HUES64 (cell line): Measurements from ENCODE around the gene HIP1.
A peak's percentile ranks its signal among the peaks of the same experiment; 100 is the strongest.
"Not testable (repeated sequence)": the region's sequence is repeated elsewhere in the genome, so short reads cannot be mapped to it uniquely, and the experiment has no call there.

Experiments
- H3K27ac ChIP-seq: 2 replicates; pipeline ENCODE4 v1.7.0; 2013; ENCODE audit warnings: low read depth, low read length, inconsistent platforms
- H3K27me3 ChIP-seq: 2 replicates; pipeline ENCODE4 v1.6.1; 2013; ENCODE audit warnings: mild to moderate bottlenecking, low read length; ENCODE audit not compliant: insufficient read depth
- H3K36me3 ChIP-seq: 2 replicates; pipeline ENCODE4 v1.6.1; 2013; ENCODE audit warnings: mild to moderate bottlenecking, low read length; ENCODE audit not compliant: insufficient read depth
- H3K4me1 ChIP-seq: 2 replicates; pipeline ENCODE4 v1.6.1; 2013; ENCODE audit warnings: mild to moderate bottlenecking, low read length, moderate library complexity; ENCODE audit not compliant: insufficient read depth
- H3K4me3 ChIP-seq: 2 replicates; pipeline ENCODE4 v1.5.1; 2013; ENCODE audit warnings: mild to moderate bottlenecking, low read length, moderate library complexity
- H3K9ac ChIP-seq: 2 replicates; pipeline ENCODE4 v1.6.1; 2013; ENCODE audit warnings: mild to moderate bottlenecking, low read depth, low read length
- H3K9me3 ChIP-seq: 2 replicates; pipeline ENCODE4 v1.6.1; 2013; ENCODE audit warnings: low read depth, low read length; ENCODE audit not compliant: insufficient read depth
- WGBS: fragments of 150-250, 120-280 bp; methylation state at CpG from one replicate; pipeline ENCODE4 v1.1.7; 2013; ENCODE audit warnings: missing lambda C conversion rate; 5-methylcytosine and 5-hydroxymethylcytosine counted together

The HIP1 gene

GRCh38 chr7:75531359-75531821 lies 207.4 kb downstream of the HIP1 start:
- Histone ChIP-seq H3K27me3 (no peaks in the 10 kb centered on the region), H3K9me3 (no peaks in the 10 kb centered on the region), H3K36me3 (peaks cover 25% of the 10 kb centered on the region), H3K27ac (no peak overlapping the region), H3K9ac (no peak overlapping the region), H3K4me1 (peaks cover 3% of the 10 kb centered on the region; the same call in 1 of the 2 replicates), H3K4me3 (no peak overlapping the region)
- 46% methylated on average over 6 of the region's 6 CpGs for WGBS

- WGBS = under 1% methylated on average over 37 of the region's 37 CpGs
- H3K27me3 ChIP-seq, H3K27ac ChIP-seq, H3K9me3 ChIP-seq, H3K4me1 ChIP-seq: not testable (repeated sequence)
- Histone ChIP-seq H3K9ac (peak overlapping the region; percentile 84), H3K36me3 (peaks cover 32% of the 10 kb centered on the region), H3K4me3 (peak overlapping the region; percentile 83)
These were observed 211.5 kb downstream of the HIP1 start for GRCh38 chr7:75527224-75527722.

GRCh38 chr7:75521727-75522126 lies 217.0 kb downstream of the HIP1 start:
- not testable (repeated sequence) for H3K27me3 ChIP-seq, H3K27ac ChIP-seq, H3K4me3 ChIP-seq, H3K9ac ChIP-seq, H3K4me1 ChIP-seq
- Histone ChIP-seq H3K36me3 (peaks cover 42% of the 10 kb centered on the region), H3K9me3 (peaks cover 16% of the 10 kb centered on the region; the same call in 1 of the 2 replicates)

- not testable (repeated sequence) for H3K27me3 ChIP-seq, H3K4me3 ChIP-seq, H3K27ac ChIP-seq, H3K9ac ChIP-seq, H3K4me1 ChIP-seq
- peaks cover 16% of the 10 kb centered on the region; the same call in 1 of the 2 replicates for H3K9me3 ChIP-seq
- 96% methylated on average over 1 of the region's 2 CpGs for WGBS
- peaks cover 36% of the 10 kb centered on the region for H3K36me3 ChIP-seq
These were observed 219.9 kb downstream of the HIP1 start for GRCh38 chr7:75518842-75519241.

- H3K36me3 ChIP-seq = peaks cover 11% of the 10 kb centered on the region
- H3K4me3 ChIP-seq, H3K27me3 ChIP-seq, H3K9ac ChIP-seq, H3K9me3 ChIP-seq, H3K4me1 ChIP-seq, H3K27ac ChIP-seq: not testable (repeated sequence)
- WGBS = no CpG with 5 or more reads among the region's 4 CpGs
These were observed 229.7 kb downstream of the HIP1 start for GRCh38 chr7:75509033-75509432.

- not testable (repeated sequence) for H3K27me3 ChIP-seq, H3K4me1 ChIP-seq, H3K4me3 ChIP-seq, H3K27ac ChIP-seq, H3K36me3 ChIP-seq, H3K9me3 ChIP-seq, H3K9ac ChIP-seq
- WGBS = 74% methylated on average over 3 of the region's 6 CpGs
These were observed 246.7 kb downstream of the HIP1 start, which contains the start of gene SPDYE5 for GRCh38 chr7:75492020-75492419. TSS of gene SPDYE5 (plus strand) at chr7:75492320. CDS start at chr7:75494048, 1,728 bp downstream.

- H3K9ac ChIP-seq = peak within 1 kb of the TSS; percentile 76
- not testable (repeated sequence) for H3K27me3 ChIP-seq, H3K4me1 ChIP-seq, H3K36me3 ChIP-seq, H3K9me3 ChIP-seq
- WGBS = under 1% methylated on average over 49 of the region's 49 CpGs
- peak within 1 kb of the TSS; percentile 68 for H3K4me3 ChIP-seq
- H3K27ac ChIP-seq = peak within 1 kb of the TSS; percentile 80; the same call in 1 of the 2 replicates
These were observed 252.6 kb downstream of the HIP1 start, which contains the start of gene POM121C for GRCh38 chr7:75485979-75486643. TSS of gene POM121C (minus strand) at chr7:75486299. CDS start at chr7:75441496, 44,803 bp downstream.

- not testable (repeated sequence) for H3K27ac ChIP-seq, H3K36me3 ChIP-seq, H3K27me3 ChIP-seq, H3K9me3 ChIP-seq, H3K4me1 ChIP-seq
- Histone ChIP-seq H3K9ac (peak overlapping the region; percentile 76), H3K4me3 (peak overlapping the region; percentile 68)
- WGBS = 1% methylated on average over 27 of the region's 32 CpGs
These were observed 253.3 kb downstream of the HIP1 start for GRCh38 chr7:75485355-75485978.
